ENCODE data around the gene CTR9. TPM values are rescaled to one million over a fixed set of nuclear protein-coding genes. Genes with fewer than 3 reads are reported as not detected.
A peak's percentile ranks its signal among the peaks of the same experiment; 100 is the strongest.

The CTR9 gene
- total and polyA plus RNA-seq, 2 of the 8 experiments (the other 6 are each of a cell fraction or from before 2014, with no cell fraction given), result 6.1 to 37.7 TPM

- no peak overlapping the region for H3K23ac ChIP-seq (ENCODE audit: insufficient read length)
- ChIA-PET POLR2A (ENCODE audit: partially characterized antibody) (interaction anchor here (0.9 to 1.5 kb wide), 5 partner anchors 15 to 180 kb away, joined by 3 to 15 read pairs (median 3); partner anchors contain the start of genes EIF4G2 and ZBED5), CTCF (ENCODE audit: partially characterized antibody) (interaction anchor here (0.8 kb wide), 1 partner anchor 107 kb away, joined by 3 read pairs; no protein-coding TSS in a partner anchor)
- H2AK5ac ChIP-seq (ENCODE audit: low read depth, low read length), result no peak overlapping the region
- H3K79me2 ChIP-seq (ENCODE audit: control insufficient read depth in 1 of 2, insufficient read depth in 2 of 2, low read length in 2 of 2), result peaks cover 0 to 14% of the 10 kb centered on the region in 2 experiments; a peak in 2 of 4 replicates
- peak overlapping the region; percentile 75 to 91 (median 80) for H3K4me3 ChIP-seq (ENCODE audit: extremely low read depth in 1 of 4, insufficient read depth in 2 of 4, low read depth in 3 of 4, low read length in 4 of 4)
- no peaks in the 10 kb centered on the region for H4K20me1 ChIP-seq (replicated peaks in 1 of 2; ENCODE audit: control insufficient read depth in 1 of 2, insufficient read depth in 2 of 2, low read length in 2 of 2)
- no peak overlapping the region for H4K91ac ChIP-seq (replicated peaks; ENCODE audit: insufficient read length, low read length)
- peak overlapping the region; percentile 85 for H3K4me2 ChIP-seq (ENCODE audit: insufficient read depth in 1 of 2, low read depth in 2 of 2, low read length in 2 of 2)
- H2BK20ac ChIP-seq (ENCODE audit: low read length), result no peak overlapping the region
- H3K56ac ChIP-seq (replicated peaks; ENCODE audit: insufficient read length, low read depth, low read length), result peak overlapping the region; percentile 17
- no peaks in the 10 kb centered on the region for H3K27me3 ChIP-seq (replicated peaks in 1 of 4; ENCODE audit: control insufficient read depth in 3 of 4, extremely low read depth in 1 of 4, insufficient read depth in 3 of 4, low read length in 3 of 4)
- peak overlapping the region; percentile 32 for H3K4ac ChIP-seq (replicated peaks; ENCODE audit: insufficient read length, low read depth, low read length)
- DNase-seq (ENCODE audit: low read depth in 1 of 2, low spot score in 2 of 2) (no peak), FAIRE-seq (no peak)
- no peak overlapping the region for H2BK12ac ChIP-seq (ENCODE audit: low read depth, low read length)
- H2BK120ac ChIP-seq (replicated peaks; ENCODE audit: low read depth, low read length), result no peak overlapping the region
- peaks cover 3% of the 10 kb centered on the region; the same call in 1 of the 2 replicates for H3K23me2 ChIP-seq (ENCODE audit: low read depth, low read length)
- H2BK5ac ChIP-seq (ENCODE audit: low read depth, low read length), result peak overlapping the region; percentile 47; the same call in 1 of the 2 replicates
- peaks cover 0 to 4% (median 1%) of the 10 kb centered on the region in 4 experiments; a peak in 2 of 7 replicates for H3K4me1 ChIP-seq (replicated peaks in 1 of 4; ENCODE audit: control insufficient read depth in 3 of 4, insufficient read depth in 4 of 4, low read length in 3 of 4)
- H4K8ac ChIP-seq (ENCODE audit: extremely low read depth, insufficient read depth, low read length), result peak overlapping the region; percentile 90; the same call in 1 of the 2 replicates
- H2BK15ac ChIP-seq (ENCODE audit: low read length), result no peak overlapping the region
- peak overlapping the region in 3 of 4 experiments; percentile 26 to 40 (median 36); a peak in 5 of 7 replicates for H3K9ac ChIP-seq (replicated peaks in 1 of 4; ENCODE audit: extremely low read depth in 1 of 4, low read depth in 3 of 4, low read length in 3 of 4)
- no peak overlapping the region for H3K14ac ChIP-seq (ENCODE audit: insufficient read length)
- H3K18ac ChIP-seq (ENCODE audit: extremely low read depth, low read length), result no peak overlapping the region
- no peak overlapping the region for H4K5ac ChIP-seq (ENCODE audit: insufficient read length, low read depth, low read length)
- 0 out of 2 replicates have a peak overlapping the region, but pooled peaks have one; percentile 44 for H2AFZ ChIP-seq (ENCODE audit: low read length)
- H3K36me3 ChIP-seq (ENCODE audit: control insufficient read depth in 2 of 4, insufficient read depth in 4 of 4, low read length in 3 of 4), result peaks cover 0 to 17% (median 6%) of the 10 kb centered on the region in 4 experiments; a peak in 6 of 8 replicates
- no peaks in the 10 kb centered on the region for H3K9me3 ChIP-seq (ENCODE audit: insufficient read depth in 2 of 2, low read depth in 1 of 2, low read length in 1 of 2)
- H3K79me1 ChIP-seq (ENCODE audit: low read depth, low read length), result 0 out of 2 replicates have a peak, but pooled peaks cover 2% of the 10 kb centered on the region
- TF ChIP-seq YY1 (IDR thresholded peaks at IDR 0.05; ENCODE audit: low read depth, low read length) (no peak), SAP30 (IDR thresholded peaks at IDR 0.05; ENCODE audit: insufficient read depth, insufficient replicate concordance, low read length) (peak; percentile 40), TBP (IDR thresholded peaks at IDR 0.05; ENCODE audit: low read depth, low read length) (no peak)
- 5% methylated on average over 14 of the region's 14 CpGs; no CpG with 5 or more reads in 1 of the 2 experiments for WGBS, 2 experiments (ENCODE audit: extremely low coverage in 1 of 2, insufficient coverage in 1 of 2, insufficient read length in 1 of 2, insufficient replicate concordance in 2 of 2, low coverage in 1 of 2, low lambda C conversion rate in 2 of 2, missing lambda C conversion rate in 1 of 2)
- no peak overlapping the region for H3K27ac ChIP-seq (ENCODE audit: low read depth, low read length)
Observed at GRCh38 chr11:10751581-10751940, 515 bp downstream of the CTR9 start.

All from H1 (cell line).